ENCODE data around the gene PNO1.

GRCh38 chr2:68141875-68142274, 15.8 kb upstream of the PNO1 start:
- no peak for TF ChIP-seq CTCF (IDR thresholded peaks at IDR 0.05)
- TF ChIP-seq POLR2A (IDR thresholded peaks at IDR 0.05), result no peak
- no peak for TF ChIP-seq EP300 (IDR thresholded peaks at IDR 0.05)
- no peak for TF ChIP-seq POLR2AphosphoS5 (IDR thresholded peaks at IDR 0.05)

Measured in stomach (tissue), 4 donors.